Measurements from ENCODE around the gene ADCY10. TPM values are rescaled to one million over a fixed set of nuclear protein-coding genes. Genes with fewer than 3 reads are reported as not detected.
A peak's percentile ranks its signal among the peaks of the same experiment; 100 is the strongest.
"Not testable (repeated sequence)": the region's sequence is repeated elsewhere in the genome, so short reads cannot be mapped to it uniquely, and the experiment has no call there.

ADCY10 gene
- total RNA-seq, 1 donor from 2014 or later, result 0.39 TPM

- no peak for DNase-seq (ENCODE audit: extremely low spot score, unreplicated experiment)
- Mint-ChIP-seq H3K27me3 (no peaks in the 10 kb centered on the region), H3K4me1 (ENCODE audit: unreplicated experiment) (no peaks in the 10 kb centered on the region), H3K36me3 (peaks cover 10% of the 10 kb centered on the region), H3K9me3 (no peaks in the 10 kb centered on the region), H3K4me3 (no peak overlapping the region), H3K27ac (no peak overlapping the region)
- TF ChIP-seq CTCF (conservative IDR thresholded peaks at IDR 0.05), result no peak
Observed at GRCh38 chr1:167808690-167809089, 105.2 kb downstream of the ADCY10 start.

- TF ChIP-seq CTCF (conservative IDR thresholded peaks at IDR 0.05), result no peak
- Mint-ChIP-seq H3K27ac (no peak overlapping the region), H3K4me1 (ENCODE audit: unreplicated experiment) (peaks cover 3% of the 10 kb centered on the region), H3K4me3 (no peak overlapping the region), H3K27me3 (no peaks in the 10 kb centered on the region), H3K36me3 (peaks cover 13% of the 10 kb centered on the region), H3K9me3 (peaks cover 3% of the 10 kb centered on the region)
- DNase-seq (ENCODE audit: extremely low spot score, unreplicated experiment), result no peak
Observed at GRCh38 chr1:167808104-167808503, 105.8 kb downstream of the ADCY10 start.

- H3K27ac Mint-ChIP-seq; H3K4me3 Mint-ChIP-seq; DNase-seq (ENCODE audit: extremely low spot score, unreplicated experiment); H3K27me3 Mint-ChIP-seq; H3K4me1 Mint-ChIP-seq (ENCODE audit: unreplicated experiment); H3K9me3 Mint-ChIP-seq: not testable (repeated sequence)
- peaks cover 13% of the 10 kb centered on the region for H3K36me3 Mint-ChIP-seq
Observed at GRCh38 chr1:167806676-167807075, 107.3 kb downstream of the ADCY10 start.

GRCh38 chr1:167806235-167806634 is 107.7 kb downstream of the ADCY10 start:
- H3K4me3 Mint-ChIP-seq; H3K9me3 Mint-ChIP-seq; H3K4me1 Mint-ChIP-seq (ENCODE audit: unreplicated experiment); DNase-seq (ENCODE audit: extremely low spot score, unreplicated experiment); H3K27ac Mint-ChIP-seq; H3K27me3 Mint-ChIP-seq: not testable (repeated sequence)
- H3K36me3 Mint-ChIP-seq, result peaks cover 13% of the 10 kb centered on the region

- H3K36me3 Mint-ChIP-seq, result peaks cover 12% of the 10 kb centered on the region
Observed at GRCh38 chr1:167805041-167805556, 108.8 kb downstream of the ADCY10 start.

GRCh38 chr1:167803358-167804207 is 110.4 kb downstream of the ADCY10 start:
- peaks cover 3% of the 10 kb centered on the region for H3K4me1 Mint-ChIP-seq (ENCODE audit: unreplicated experiment)
- H3K36me3 Mint-ChIP-seq, result peaks cover 8% of the 10 kb centered on the region
- TF ChIP-seq CTCF (conservative IDR thresholded peaks at IDR 0.05), result peak; percentile 97
- peak overlapping the region; percentile 32 for H3K27ac Mint-ChIP-seq
- H3K4me3 Mint-ChIP-seq, result peak overlapping the region; percentile 52
- H3K27me3 Mint-ChIP-seq, result no peaks in the 10 kb centered on the region
- H3K9me3 Mint-ChIP-seq, result peaks cover 4% of the 10 kb centered on the region
- DNase-seq (ENCODE audit: extremely low spot score, unreplicated experiment), result peak; percentile 85

More at GRCh38 chr1:167805041-167805556, 108.8 kb downstream of the ADCY10 start:
- no peak overlapping the region for H3K4me3 Mint-ChIP-seq
- no peaks in the 10 kb centered on the region for H3K27me3 Mint-ChIP-seq
- H3K4me1 Mint-ChIP-seq (ENCODE audit: unreplicated experiment), result peaks cover 3% of the 10 kb centered on the region
- TF ChIP-seq CTCF (conservative IDR thresholded peaks at IDR 0.05), result no peak
- H3K27ac Mint-ChIP-seq, result peak overlapping the region; percentile 25
- H3K9me3 Mint-ChIP-seq, result peaks cover 4% of the 10 kb centered on the region
- no peak for DNase-seq (ENCODE audit: extremely low spot score, unreplicated experiment)

Data from type B pancreatic cell (in vitro differentiated cells).